ENCODE data around the gene PKD1. TPM values are rescaled to one million over a fixed set of nuclear protein-coding genes. Genes with fewer than 3 reads are reported as not detected.
A peak's percentile ranks its signal among the peaks of the same experiment; 100 is the strongest.
"Not testable (repeated sequence)": the region's sequence is repeated elsewhere in the genome, so short reads cannot be mapped to it uniquely, and the experiment has no call there.

Gene PKD1
- total RNA-seq, 1 donor from 2014 or later: 80.2 TPM

DNA sequence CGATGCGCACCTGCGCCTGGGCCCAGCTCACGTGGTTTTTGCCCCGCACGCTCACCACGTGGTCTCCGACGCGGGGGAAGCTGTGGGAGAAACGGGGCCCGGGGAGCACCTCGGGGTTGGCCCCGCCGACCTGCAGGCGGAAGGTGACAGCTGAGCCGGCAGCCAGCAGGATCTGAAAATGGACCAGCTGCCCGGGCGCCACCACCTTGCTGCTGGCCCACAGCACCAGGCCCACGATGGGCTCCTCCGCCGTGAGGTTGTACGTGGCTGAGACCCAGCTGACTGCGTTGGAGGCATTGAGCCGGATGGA is 26.5 kb downstream of the PKD1 start:
- DNase-seq (ENCODE audit: low read depth); H3K4me3 ChIP-seq (ENCODE audit: low read depth, low read length): not testable (repeated sequence)

DNA sequence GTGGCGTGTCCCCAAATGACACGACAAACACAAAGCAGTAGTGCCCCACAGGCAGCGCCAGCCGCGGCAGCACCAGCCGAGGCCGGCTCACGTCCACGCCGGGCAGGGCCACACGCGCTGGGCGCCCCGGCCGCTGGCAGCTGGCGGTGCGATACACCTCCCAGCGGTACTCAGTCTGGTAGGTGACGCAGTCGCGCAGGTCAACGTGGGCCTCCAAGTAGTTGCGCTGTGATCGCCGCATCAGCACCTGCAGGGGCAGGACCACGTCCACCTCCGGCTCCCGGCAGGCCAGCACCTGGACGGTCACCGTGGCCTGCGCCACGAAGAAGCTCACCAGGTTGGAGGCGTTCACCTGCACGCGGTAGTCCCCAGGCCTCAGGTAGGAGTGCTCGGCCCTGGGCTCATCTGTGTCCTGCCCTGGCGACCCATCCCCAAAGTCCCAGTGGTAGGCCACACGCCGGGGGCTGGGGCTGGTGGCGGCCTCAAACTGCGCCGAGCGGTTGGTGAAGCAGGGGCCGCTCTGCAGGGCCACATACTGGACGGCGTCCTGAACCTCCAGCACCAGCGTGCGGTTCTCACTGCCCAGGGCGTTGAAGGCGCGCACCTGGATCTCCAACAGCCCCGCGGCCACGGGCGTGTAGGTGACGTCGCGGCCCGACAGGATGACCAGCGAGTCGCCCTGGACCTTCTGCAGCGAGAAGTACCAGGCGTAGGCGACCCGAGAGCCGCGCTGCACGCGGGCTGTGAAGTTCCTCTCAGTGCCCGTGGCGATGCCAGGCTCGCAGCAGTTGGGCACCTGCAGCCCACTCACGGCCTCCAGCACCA is 27.0 kb downstream of the PKD1 start:
- DNase-seq (ENCODE audit: low read depth); H3K4me3 ChIP-seq (ENCODE audit: low read depth, low read length): not testable (repeated sequence)

- DNase-seq (ENCODE audit: low read depth); H3K4me3 ChIP-seq (ENCODE audit: low read depth, low read length): not testable (repeated sequence)
Observed at GRCh38 chr16:2107791-2108125, 27.9 kb downstream of the PKD1 start.

GRCh38 chr16:2107121-2107790 is 28.4 kb downstream of the PKD1 start:
- DNase-seq (ENCODE audit: low read depth): not testable (repeated sequence)

DNA sequence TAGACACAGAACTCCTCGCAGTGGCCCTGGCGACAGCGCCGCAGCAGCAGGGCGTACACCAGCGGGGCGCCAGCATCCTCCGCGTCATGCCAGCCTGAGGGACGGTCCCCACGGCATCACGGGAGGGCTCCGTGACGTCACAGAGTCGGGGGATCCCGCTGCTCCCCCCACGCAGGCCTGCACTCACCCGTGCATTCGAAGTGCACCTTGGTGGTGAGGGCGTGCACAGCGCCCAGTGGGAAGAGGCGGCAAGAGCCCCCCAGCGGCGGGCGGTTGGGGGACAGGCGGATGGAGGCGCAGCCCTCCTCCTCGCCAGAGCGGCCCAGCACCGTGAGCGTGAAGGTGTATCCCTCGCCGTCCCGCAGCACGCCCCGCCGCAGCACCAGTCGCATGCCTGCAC is 29.5 kb downstream of the PKD1 start:
- H3K4me3 ChIP-seq (ENCODE audit: low read depth, low read length); DNase-seq (ENCODE audit: low read depth): not testable (repeated sequence)

More at GRCh38 chr16:2107121-2107790, 28.4 kb downstream of the PKD1 start:
- not testable (repeated sequence) for H3K4me3 ChIP-seq (ENCODE audit: low read depth, low read length)

- not testable (repeated sequence) for H3K4me3 ChIP-seq (ENCODE audit: low read depth, low read length); DNase-seq (ENCODE audit: low read depth)
Observed at GRCh38 chr16:2105769-2106168, 29.9 kb downstream of the PKD1 start.

- DNase-seq (ENCODE audit: low read depth); H3K4me3 ChIP-seq (ENCODE audit: low read depth, low read length): not testable (repeated sequence)
Observed at GRCh38 chr16:2105291-2105690, 30.4 kb downstream of the PKD1 start.

GRCh38 chr16:2104464-2104863 is 31.2 kb downstream of the PKD1 start:
- not testable (repeated sequence) for DNase-seq (ENCODE audit: low read depth); H3K4me3 ChIP-seq (ENCODE audit: low read depth, low read length)

- no peak for TF ChIP-seq CTCF (conservative IDR thresholded peaks at IDR 0.05; ENCODE audit: low read depth, low read length)
- no peak overlapping the region for H3K4me3 ChIP-seq (ENCODE audit: low read depth, low read length)
- no peak for DNase-seq (ENCODE audit: low read depth)
Observed at GRCh38 chr16:2102471-2102870, 33.2 kb downstream of the PKD1 start.

DNA sequence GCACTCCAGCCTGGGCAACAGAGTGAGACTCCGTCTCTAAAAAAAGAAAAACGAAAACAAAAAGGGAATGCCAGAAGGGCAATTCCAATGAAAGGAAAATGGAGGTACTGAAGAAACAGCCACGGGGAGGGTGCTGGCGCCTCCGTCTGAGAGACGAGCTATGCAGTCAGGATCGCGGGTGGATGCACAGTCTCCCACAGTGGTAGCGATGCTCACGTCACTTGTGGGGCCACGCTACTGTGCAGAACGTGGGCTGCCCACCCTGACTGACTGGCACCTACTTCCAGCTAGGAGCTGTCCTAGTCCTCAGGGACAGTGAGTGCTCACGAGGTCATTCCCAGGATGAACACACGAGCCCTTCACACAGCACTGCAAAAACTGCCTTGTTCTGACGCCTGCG is 34.1 kb downstream of the PKD1 start:
- not testable (repeated sequence) for DNase-seq (ENCODE audit: low read depth); H3K4me3 ChIP-seq (ENCODE audit: low read depth, low read length)

DNA sequence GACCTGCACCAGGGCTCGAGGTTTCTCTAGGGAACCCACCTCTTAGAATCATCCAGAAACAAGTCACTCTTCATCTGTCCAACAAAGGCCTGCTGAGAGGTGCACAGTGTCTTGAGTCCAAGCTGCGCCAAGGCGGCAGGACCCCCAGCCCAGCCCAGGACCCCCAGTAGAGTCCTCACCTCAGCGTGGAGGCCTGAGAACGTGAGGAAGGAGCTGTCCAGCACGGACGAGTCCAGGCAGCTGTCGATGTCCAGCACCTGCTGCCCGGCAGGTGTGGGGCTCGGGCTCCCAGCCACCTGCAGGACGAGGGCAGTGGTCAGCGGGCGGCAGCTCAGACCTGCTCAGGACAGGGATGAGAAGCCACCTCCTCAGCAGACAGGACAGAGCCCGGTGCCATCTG is 38.0 kb downstream of the PKD1 start:
- DNase-seq (ENCODE audit: low read depth); H3K4me3 ChIP-seq (ENCODE audit: low read depth, low read length): not testable (repeated sequence)

DNA sequence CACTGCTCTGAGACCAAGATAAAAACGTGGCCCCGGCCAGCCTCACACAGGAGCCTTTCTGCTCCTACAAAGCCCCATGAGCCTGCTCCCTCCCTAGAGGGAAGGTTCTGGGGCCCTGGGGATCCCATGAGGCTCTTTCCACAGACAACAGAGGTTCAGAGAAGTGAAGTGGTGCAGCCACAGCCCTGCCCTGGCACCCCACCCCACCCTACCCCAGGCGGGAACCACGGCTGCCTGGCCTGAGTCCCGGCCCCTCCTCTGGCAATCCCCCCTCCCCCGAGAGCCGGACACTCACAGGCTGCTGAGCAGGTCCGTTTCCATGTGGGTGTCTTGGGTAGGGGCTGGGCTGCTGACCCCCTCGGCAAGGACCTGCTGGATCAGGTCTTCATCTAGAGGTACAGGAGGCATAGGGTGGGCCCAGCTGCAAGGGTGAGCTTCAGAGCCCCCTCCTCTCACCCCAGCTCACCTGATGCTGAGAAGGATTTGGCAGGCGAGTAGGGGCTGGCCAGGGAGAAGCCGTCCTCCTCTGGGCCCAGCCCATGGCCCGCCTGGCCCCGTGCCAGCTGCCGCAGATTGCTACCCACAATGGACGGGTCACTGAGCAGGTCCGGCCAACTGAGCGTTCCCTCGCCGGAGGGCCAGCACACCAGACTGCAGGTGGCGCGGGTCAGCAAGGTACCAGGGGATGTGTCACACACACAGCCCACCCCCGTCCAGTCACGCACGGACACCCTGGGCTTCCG is 38.7 kb downstream of the PKD1 start:
- peak; percentile 21 for TF ChIP-seq CTCF (conservative IDR thresholded peaks at IDR 0.05; ENCODE audit: low read depth, low read length)
- no peak overlapping the region for H3K4me3 ChIP-seq (ENCODE audit: low read depth, low read length)
- DNase-seq (ENCODE audit: low read depth): no peak

All from epithelial cell of proximal tubule (primary cell).